Activated CD8-positive, alpha-beta memory T cell treated with anti-CD3 and anti-CD28 coated beads, Interleukin-2, amount 50 U/mL, for 1 hour (primary cell): ENCODE results near the gene ROBO2.

ENCODE experiments used
- DNase-seq: peaks from one replicate; pipeline ENCODE4 v3.0.0-alpha.2; 2020; ENCODE audit errors: extremely low read depth

The ROBO2 gene

GRCh38 chr3:77412021-77412438, 372.1 kb downstream of the ROBO2 start:
- DNase-seq: no peak

DNA sequence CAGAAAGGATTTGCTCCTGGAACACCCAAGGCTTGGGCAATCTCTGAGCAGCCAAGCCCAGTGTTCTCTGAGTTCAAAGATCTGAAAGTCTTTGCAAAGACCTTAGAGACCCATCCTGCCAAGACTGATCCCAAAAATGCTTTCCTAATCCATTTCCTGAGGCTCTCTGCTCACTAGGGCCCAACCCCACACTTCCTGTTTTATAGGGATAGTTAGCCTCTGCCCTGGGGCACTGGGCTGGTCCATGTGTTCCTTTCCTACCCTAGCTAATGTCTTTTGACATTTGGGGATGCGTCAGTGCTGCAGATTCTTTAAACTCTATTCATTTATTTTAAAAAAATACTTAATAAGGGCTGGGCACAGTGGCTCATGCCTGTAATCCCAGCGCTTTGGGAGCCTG, 372.7 kb downstream of the ROBO2 start:
- no peak for DNase-seq

DNA sequence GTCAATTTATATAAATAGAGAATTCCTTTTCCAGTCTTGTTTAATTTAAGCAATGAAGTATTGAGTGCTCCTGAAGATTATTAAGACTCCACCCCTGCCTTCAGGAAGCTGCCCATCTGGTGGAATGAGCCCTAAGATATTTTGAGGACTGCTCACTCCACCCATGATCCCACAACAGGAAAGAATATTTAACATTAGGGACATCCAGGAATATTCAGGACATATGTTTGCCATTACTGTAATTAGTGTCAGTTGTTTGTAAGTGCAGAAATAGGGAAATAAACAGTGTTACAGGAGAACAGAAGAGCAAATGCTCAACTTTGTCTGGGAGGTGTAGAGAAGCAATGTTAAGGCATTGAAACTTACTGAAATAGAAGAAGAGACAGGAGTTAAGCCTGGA, 375.0 kb downstream of the ROBO2 start:
- DNase-seq: no peak

GRCh38 chr3:77420336-77420735, 380.4 kb downstream of the ROBO2 start:
- no peak for DNase-seq

GRCh38 chr3:77421916-77422315, 382.0 kb downstream of the ROBO2 start:
- DNase-seq: no peak

GRCh38 chr3:77426531-77426930, 386.6 kb downstream of the ROBO2 start:
- no peak for DNase-seq

DNA sequence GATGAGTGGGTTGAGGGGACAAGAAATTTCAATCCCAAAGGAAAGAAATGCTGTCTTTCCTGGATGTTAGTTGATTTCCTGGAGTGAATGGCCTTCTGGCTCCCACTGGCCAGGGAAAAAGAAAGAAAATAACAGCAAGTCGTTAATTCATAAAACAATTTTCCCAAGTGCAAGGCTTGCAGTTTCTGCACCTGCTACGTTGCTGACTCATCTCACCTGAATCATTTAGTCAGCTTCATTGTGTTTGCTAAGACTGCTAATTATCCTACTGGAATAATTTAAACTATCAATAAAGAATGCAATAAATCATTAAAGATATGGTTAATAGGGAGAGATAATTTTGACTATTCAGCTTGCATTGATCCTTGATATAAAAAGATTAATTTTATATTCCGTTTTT, 387.6 kb downstream of the ROBO2 start:
- no peak for DNase-seq

DNA sequence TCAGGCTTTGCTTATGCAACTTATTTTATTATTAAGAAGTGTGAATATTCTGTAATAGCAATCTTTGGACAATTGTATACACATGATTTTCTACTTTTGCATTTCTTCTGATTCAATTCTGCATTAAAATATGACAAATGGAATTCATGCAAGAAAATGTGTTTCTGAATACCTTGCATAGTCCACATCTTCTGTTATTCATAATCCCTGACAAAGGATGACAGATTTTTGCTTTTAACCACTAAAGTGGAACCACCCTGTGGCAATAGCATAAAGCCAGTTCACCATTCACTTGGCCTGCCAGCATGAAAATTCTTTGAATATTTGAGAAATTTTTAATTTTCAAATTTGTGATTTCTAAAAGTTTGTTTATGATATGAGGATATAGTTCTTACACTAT, 397.0 kb downstream of the ROBO2 start:
- no peak for DNase-seq

- no peak for DNase-seq
Measured at GRCh38 chr3:77446084-77446483, 406.2 kb downstream of the ROBO2 start.

- DNase-seq: no peak
Measured at GRCh38 chr3:77446761-77447160, 406.9 kb downstream of the ROBO2 start.

- DNase-seq: no peak
Measured at GRCh38 chr3:77449459-77450350, 409.8 kb downstream of the ROBO2 start.

GRCh38 chr3:77456431-77456830, 416.5 kb downstream of the ROBO2 start:
- no peak for DNase-seq

DNA sequence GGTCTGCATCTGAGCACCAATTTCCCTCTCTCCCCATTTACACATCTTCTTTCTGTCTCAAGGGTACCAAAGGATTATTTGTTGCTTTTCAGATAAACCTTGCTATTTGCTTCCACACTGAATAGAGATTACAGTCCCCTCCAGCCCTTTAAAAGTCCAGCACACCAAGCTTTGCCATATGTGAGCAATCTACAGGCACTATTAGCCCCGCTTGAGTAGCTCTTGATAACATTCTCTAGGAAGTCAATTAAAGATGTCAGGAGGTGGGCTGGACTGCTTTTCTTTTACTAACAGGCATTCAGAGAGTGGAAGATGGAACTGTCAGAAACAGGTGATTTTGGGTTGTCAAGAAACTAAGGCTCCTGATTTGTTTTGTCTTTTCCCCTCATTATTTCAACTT, 417.0 kb downstream of the ROBO2 start:
- no peak for DNase-seq

- DNase-seq: no peak
Measured at GRCh38 chr3:77459926-77460325, 420.0 kb downstream of the ROBO2 start.

DNA sequence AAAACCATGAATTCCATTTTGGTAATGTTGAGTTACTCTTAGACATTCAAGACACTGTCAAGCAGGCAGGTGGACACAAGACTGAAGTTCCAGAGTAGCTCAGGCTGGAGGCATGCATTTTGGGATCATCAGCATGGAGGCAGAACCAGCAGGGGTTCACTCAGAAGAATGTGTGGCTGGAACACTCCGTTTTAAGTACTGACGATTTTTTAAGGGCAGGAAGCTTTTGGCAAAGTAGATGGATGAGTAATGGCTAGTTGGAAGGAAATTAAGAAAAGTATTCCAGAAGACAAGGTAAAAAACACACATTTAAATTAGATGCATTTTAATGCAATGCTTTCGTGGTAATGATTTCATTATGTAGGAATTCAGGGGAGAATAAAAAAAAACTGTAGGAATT, 420.4 kb downstream of the ROBO2 start:
- no peak for DNase-seq

- DNase-seq: no peak
Measured at GRCh38 chr3:77462951-77463350, 423.1 kb downstream of the ROBO2 start.

DNA sequence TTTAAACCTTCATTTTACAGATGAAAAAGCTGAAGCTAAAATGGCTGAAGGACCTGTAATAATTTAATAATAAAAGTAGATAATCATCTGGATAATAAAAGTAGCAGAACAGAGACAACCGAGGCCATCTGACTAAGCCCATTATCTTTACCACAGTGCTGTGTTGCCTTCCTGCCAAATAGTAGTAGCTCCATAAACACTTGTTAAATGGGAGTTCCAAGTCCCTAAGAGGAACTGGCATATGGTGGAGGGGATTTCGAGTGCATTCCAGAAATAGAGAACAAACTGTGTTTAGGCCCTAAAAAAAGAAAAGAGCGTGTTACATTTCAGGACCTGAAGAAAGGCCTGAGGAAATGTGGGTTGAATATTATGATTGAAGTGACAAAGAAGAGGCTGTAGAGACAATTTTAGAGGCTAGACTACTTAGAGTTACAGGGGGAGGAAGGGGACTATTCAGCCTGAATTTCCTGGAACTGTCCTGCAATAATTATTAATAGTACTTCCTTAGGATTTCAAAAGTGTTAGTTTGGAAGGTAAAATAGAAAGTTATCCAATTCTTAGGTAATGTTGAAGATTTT, 424.3 kb downstream of the ROBO2 start:
- DNase-seq: no peak

- no peak for DNase-seq
Measured at GRCh38 chr3:77466562-77467115, 426.7 kb downstream of the ROBO2 start.

DNA sequence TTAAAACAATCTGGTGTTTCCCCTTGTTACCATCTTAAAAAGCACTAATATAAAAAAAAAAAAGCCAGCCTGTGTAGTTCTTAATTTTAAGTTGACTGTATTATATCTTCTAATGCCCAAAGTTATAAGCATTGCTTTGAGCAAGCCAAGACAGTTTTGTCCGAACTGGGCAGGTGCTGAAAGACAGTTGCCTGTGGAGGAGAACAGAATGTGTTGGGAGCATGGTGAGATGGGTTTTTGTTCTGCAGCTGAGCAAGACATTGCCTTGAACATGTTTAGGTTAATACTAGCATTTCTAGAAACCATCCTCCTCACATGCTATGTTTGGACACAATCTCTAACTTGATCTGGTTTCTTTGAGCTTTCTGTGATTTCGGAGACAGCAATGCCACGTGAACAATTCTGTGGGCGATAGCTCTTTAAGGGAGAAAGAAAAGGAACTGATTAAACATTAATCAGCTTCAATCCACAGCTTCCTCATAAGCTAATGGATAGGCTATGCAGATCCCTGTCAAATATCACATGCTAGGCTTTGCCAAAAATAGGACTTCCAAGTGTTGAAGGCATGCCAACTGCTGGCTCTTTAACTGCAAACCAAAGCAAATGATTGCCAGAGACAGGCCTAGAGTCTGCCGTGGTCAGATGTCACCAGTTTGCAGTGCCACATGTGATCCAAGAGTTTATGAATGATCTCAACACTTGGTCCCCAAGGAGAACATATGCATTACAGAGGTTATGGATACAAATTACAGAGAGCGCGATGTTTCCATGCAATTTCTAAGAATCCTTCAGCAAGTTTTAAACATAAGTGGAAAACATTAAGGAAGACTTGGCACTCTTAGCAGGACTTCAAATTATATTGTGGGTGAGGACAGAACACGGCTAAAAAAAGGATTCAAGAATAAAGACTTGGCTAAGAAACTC, 428.1 kb downstream of the ROBO2 start:
- no peak for DNase-seq

- no peak for DNase-seq
Measured at GRCh38 chr3:77468626-77469020, 428.7 kb downstream of the ROBO2 start.

GRCh38 chr3:77475507-77475906, 435.6 kb downstream of the ROBO2 start:
- no peak for DNase-seq

DNA sequence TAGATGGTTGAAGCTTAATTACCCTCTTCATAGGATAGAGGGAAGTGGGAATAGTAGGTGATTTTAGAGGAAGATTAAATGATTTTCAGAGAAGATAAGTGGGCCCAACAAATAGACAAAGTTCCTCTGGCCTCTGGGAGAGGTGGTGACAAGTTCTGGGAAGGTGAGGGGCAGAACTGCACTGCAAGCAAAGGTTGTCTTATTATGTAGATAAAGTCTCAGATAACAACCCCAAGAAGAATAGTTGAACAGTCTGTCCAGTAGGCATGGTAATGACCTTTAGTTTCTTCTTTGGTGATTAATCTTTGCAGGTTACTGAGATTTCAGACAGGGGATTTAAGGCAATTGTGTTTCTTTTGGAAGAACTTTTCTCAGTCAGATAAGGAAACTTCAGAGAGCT, 439.1 kb downstream of the ROBO2 start:
- no peak for DNase-seq
